ENCODE results near the gene FRMD7.
"Not testable (repeated sequence)": the region's sequence is repeated elsewhere in the genome, so short reads cannot be mapped to it uniquely, and the experiment has no call there.

FRMD7 gene

GRCh38 chrX:132127743-132128142 is at the start of gene FRMD7:
FRMD7 (minus strand) TSS chrX:132128020; CDS start chrX:132127844, 176 bp downstream.
- no peak for DNase-seq

GRCh38 chrX:132173647-132174046 is 45.8 kb upstream of the FRMD7 start:
- no peak for DNase-seq

- DNase-seq, result no peak
Observed at GRCh38 chrX:132171881-132172280, 44.1 kb upstream of the FRMD7 start.

GRCh38 chrX:132171478-132171877 is 43.7 kb upstream of the FRMD7 start:
- no peak for DNase-seq

GRCh38 chrX:132169554-132169953 is 41.7 kb upstream of the FRMD7 start:
- peak; percentile 29 for DNase-seq

GRCh38 chrX:132165651-132166050 is 37.8 kb upstream of the FRMD7 start:
- DNase-seq, result no peak

GRCh38 chrX:132165005-132165404 is 37.2 kb upstream of the FRMD7 start:
- DNase-seq, result no peak

- not testable (repeated sequence) for DNase-seq
Observed at GRCh38 chrX:132163094-132163493, 35.3 kb upstream of the FRMD7 start.

GRCh38 chrX:132153166-132153565 is 25.3 kb upstream of the FRMD7 start:
- DNase-seq, result no peak

GRCh38 chrX:132146456-132146855 is 18.6 kb upstream of the FRMD7 start:
- no peak for DNase-seq

GRCh38 chrX:132144061-132144460 is 16.2 kb upstream of the FRMD7 start:
- DNase-seq, result no peak

GRCh38 chrX:132125906-132126305 is 1.9 kb downstream of the FRMD7 start:
- no peak for DNase-seq

GRCh38 chrX:132120913-132121312 is 6.9 kb downstream of the FRMD7 start:
- no peak for DNase-seq

- no peak for DNase-seq
Observed at GRCh38 chrX:132119821-132120515, 7.9 kb downstream of the FRMD7 start.

- DNase-seq, result no peak
Observed at GRCh38 chrX:132119283-132119682, 8.5 kb downstream of the FRMD7 start.

GRCh38 chrX:132118358-132118757 is 9.5 kb downstream of the FRMD7 start:
- no peak for DNase-seq

GRCh38 chrX:132115792-132116191 is 12.0 kb downstream of the FRMD7 start:
- DNase-seq, result no peak

- DNase-seq, result no peak
Observed at GRCh38 chrX:132114607-132115006, 13.2 kb downstream of the FRMD7 start.

GRCh38 chrX:132107291-132107690 is 20.5 kb downstream of the FRMD7 start:
- DNase-seq, result no peak

GRCh38 chrX:132101799-132102198 is 26.0 kb downstream of the FRMD7 start:
- no peak for DNase-seq

GRCh38 chrX:132101206-132101605 is 26.6 kb downstream of the FRMD7 start:
- DNase-seq, result no peak

- not testable (repeated sequence) for DNase-seq
Observed at GRCh38 chrX:132098704-132099103, 29.1 kb downstream of the FRMD7 start.

- no peak for DNase-seq
Observed at GRCh38 chrX:132094164-132094563, 33.7 kb downstream of the FRMD7 start.

- DNase-seq, result no peak
Observed at GRCh38 chrX:132093239-132093860, 34.5 kb downstream of the FRMD7 start.

Measured in SHP77 treated with DMSO at 0.1 percent for 48 hours (cell line).